ENCODE data around the gene HOXA5.

The HOXA5 gene

DNA sequence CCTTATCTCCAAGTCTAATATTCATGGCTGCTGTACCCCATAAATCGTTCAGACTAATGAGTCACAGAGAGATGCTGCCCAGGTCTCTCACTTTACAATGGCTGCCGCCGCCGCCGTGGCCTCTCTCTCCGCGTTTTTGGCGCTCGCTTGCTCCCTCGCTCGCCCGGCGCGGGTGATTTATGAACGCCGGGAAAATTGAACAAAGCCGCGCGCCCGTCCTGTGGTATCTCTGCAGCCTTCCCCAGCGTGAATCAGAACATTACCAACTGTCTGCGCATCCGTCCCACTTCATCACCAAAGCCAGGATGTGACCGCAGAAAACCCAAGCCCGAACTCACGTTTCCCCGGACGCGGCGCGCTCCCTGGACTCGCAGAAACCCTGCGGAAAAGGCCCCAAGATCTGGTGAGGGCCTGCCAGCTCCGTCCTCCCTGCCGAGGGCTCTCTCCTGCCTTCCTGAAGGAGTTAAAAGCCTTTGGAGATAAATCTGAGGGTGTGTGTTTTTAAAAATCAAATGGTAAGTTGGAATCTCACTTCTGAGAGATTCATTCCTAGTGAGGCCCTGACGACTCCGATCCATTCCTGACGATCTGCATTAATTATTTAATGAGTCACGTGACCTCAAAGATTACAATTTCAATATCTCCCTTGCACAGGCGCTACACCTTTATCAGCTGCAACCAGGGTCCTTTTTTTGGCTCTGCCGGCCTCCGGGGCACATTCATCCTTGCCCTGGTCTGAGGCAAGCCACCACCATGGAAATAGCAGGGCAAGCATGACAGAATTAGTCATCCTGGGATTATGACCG, 19.2 kb downstream of the HOXA5 start:
- H3K9me3 ChIP-seq (ENCODE audit: control insufficient read depth, low read length) = no peaks in the 10 kb centered on the region
- H3K36me3 ChIP-seq (ENCODE audit: control insufficient read depth, insufficient read depth, low read length) = no peaks in the 10 kb centered on the region
- no peak overlapping the region for H3K27ac ChIP-seq (ENCODE audit: insufficient read depth, low read length, poor library complexity, severe bottlenecking)
- H3K27me3 ChIP-seq (replicated peaks; ENCODE audit: control insufficient read depth, insufficient read depth, low read length, poor library complexity, severe bottlenecking) = peaks cover 6% of the 10 kb centered on the region
- H3K4me1 ChIP-seq (ENCODE audit: control insufficient read depth, insufficient read depth, low read length, poor library complexity, severe bottlenecking) = no peaks in the 10 kb centered on the region
- no peak overlapping the region for H3K4me3 ChIP-seq (ENCODE audit: insufficient read depth, low read depth, low read length, poor library complexity, severe bottlenecking)
- DNase-seq = no peak

DNA sequence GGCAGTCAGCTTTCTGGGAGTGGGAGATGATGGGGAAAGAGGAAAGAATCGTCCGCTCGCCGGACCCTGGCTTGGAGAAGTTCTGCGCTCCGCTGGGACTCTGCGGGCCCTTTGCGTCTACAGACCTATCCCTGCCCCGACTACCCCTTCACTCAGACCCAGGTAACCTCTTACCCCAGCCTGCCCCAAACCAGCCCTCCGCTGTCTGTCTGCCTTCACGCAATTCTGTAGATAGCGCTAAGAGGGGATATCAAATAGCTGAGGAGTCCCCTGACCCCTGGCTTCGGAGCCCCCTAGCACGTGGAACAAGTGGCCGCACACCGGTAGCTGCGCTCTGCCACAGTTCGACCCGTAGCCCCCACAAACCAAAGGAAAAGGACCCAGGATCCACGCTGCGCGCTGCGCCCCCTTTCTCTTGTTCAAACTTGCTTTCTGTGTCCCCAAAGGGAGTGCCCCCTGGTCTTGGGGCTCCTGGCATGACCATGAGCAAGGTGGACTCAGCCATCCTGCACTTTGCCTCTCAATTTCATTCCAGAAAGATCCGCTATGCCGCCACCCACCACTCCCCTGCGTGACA, 19.9 kb downstream of the HOXA5 start:
- Histone ChIP-seq H3K4me3 (ENCODE audit: insufficient read depth, low read depth, low read length, poor library complexity, severe bottlenecking) (no peak overlapping the region), H3K27ac (ENCODE audit: insufficient read depth, low read length, poor library complexity, severe bottlenecking) (no peak overlapping the region), H3K36me3 (ENCODE audit: control insufficient read depth, insufficient read depth, low read length) (no peaks in the 10 kb centered on the region), H3K27me3 (replicated peaks; ENCODE audit: control insufficient read depth, insufficient read depth, low read length, poor library complexity, severe bottlenecking) (peaks cover 6% of the 10 kb centered on the region), H3K9me3 (ENCODE audit: control insufficient read depth, low read length) (no peaks in the 10 kb centered on the region), H3K4me1 (ENCODE audit: control insufficient read depth, insufficient read depth, low read length, poor library complexity, severe bottlenecking) (no peaks in the 10 kb centered on the region)
- no peak for DNase-seq

DNA sequence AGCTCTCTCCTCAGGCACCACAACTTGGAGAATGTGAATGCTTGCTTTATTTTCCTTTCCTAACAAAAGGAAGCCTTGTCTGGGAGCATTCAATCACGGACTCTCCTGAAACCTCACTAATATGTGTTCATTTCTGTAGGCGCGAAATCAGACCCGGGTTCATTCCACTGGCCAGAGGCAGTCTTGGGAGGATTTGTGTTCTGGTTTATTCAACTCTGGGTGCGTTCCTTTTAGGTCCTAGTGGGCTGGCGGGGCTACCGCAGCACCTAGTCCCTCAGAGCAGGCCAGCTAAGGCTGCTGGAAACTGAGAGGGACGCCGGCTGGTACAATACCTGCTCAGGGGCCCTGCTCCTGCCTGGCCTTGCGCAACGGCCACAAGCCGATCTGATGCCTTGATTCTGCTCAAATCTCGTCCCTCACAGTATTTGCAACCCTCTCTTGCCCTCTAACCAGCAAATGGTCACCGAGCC, 20.4 kb downstream of the HOXA5 start:
- Histone ChIP-seq H3K27ac (ENCODE audit: insufficient read depth, low read length, poor library complexity, severe bottlenecking) (no peak overlapping the region), H3K27me3 (replicated peaks; ENCODE audit: control insufficient read depth, insufficient read depth, low read length, poor library complexity, severe bottlenecking) (peaks cover 6% of the 10 kb centered on the region), H3K9me3 (ENCODE audit: control insufficient read depth, low read length) (no peaks in the 10 kb centered on the region), H3K4me1 (ENCODE audit: control insufficient read depth, insufficient read depth, low read length, poor library complexity, severe bottlenecking) (no peaks in the 10 kb centered on the region), H3K4me3 (ENCODE audit: insufficient read depth, low read depth, low read length, poor library complexity, severe bottlenecking) (no peak overlapping the region), H3K36me3 (ENCODE audit: control insufficient read depth, insufficient read depth, low read length) (no peaks in the 10 kb centered on the region)
- no peak for DNase-seq

DNA sequence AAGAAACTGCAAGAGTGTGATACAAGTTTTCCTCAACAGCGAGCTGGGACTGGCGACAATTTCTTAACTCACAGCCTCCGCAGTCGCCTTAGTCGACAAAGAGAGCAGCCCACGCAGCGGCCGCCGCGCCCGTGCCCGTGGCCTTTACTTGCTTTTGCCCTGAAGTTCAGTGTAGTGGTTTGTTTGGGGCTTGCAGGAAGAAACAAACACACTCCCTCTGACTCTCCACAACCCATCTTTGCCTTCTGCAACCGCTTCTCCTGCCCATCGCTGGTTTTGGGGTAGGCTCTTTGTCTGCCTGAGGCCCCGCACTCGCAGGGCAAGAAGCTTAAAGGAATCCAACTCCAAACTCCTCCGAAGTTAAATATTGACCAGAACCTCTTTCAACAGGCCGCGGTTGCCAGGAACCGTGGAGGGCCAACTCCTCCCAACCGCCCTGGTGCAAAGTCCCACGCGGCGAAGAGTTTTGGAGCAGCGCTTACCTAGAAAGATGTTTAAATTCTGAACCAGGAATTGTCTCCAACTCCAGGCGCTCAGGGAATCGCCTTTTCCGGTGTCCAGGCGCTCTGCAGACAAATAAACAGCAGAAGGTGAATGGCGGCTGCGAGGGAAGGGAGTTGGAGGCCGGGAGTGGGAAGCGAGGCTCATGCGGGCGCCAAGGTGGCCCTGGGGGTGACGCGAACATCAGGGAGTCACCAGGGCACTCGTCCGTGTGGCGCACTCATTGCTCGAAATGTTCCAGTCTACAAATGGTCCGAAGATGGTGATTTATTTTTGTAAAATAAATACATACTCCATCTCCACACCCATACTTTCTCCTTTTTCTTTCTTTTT, 21.2 kb downstream of the HOXA5 start:
- Histone ChIP-seq H3K4me1 (ENCODE audit: control insufficient read depth, insufficient read depth, low read length, poor library complexity, severe bottlenecking) (no peaks in the 10 kb centered on the region), H3K4me3 (ENCODE audit: insufficient read depth, low read depth, low read length, poor library complexity, severe bottlenecking) (no peak overlapping the region), H3K27ac (ENCODE audit: insufficient read depth, low read length, poor library complexity, severe bottlenecking) (no peak overlapping the region), H3K9me3 (ENCODE audit: control insufficient read depth, low read length) (no peaks in the 10 kb centered on the region), H3K36me3 (ENCODE audit: control insufficient read depth, insufficient read depth, low read length) (no peaks in the 10 kb centered on the region), H3K27me3 (replicated peaks; ENCODE audit: control insufficient read depth, insufficient read depth, low read length, poor library complexity, severe bottlenecking) (peaks cover 6% of the 10 kb centered on the region)
- DNase-seq = no peak

DNA sequence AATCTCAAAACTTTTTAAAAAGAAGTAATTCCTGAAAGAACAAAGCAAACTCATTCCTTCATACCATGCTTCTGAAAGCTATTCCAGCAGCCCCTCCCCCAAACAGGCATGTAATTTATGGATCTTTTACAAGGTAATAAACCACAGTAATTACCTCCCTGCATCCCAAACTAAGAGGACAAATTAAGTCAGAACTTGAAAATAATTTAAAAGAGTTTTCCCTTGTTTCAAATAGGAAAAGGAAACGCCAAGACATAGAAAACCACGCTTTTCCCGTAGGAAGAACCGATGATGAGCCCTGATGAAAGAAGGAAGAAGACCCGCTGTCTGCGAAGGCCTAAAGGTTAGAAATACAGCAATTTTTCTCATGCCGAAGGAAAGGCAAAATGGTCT, 21.8 kb downstream of the HOXA5 start:
- no peaks in the 10 kb centered on the region for H3K36me3 ChIP-seq (ENCODE audit: control insufficient read depth, insufficient read depth, low read length)
- H3K4me1 ChIP-seq (ENCODE audit: control insufficient read depth, insufficient read depth, low read length, poor library complexity, severe bottlenecking) = no peaks in the 10 kb centered on the region
- no peaks in the 10 kb centered on the region for H3K9me3 ChIP-seq (ENCODE audit: control insufficient read depth, low read length)
- H3K27me3 ChIP-seq (replicated peaks; ENCODE audit: control insufficient read depth, insufficient read depth, low read length, poor library complexity, severe bottlenecking) = peaks cover 2% of the 10 kb centered on the region
- DNase-seq = no peak
- no peak overlapping the region for H3K4me3 ChIP-seq (ENCODE audit: insufficient read depth, low read depth, low read length, poor library complexity, severe bottlenecking)
- H3K27ac ChIP-seq (ENCODE audit: insufficient read depth, low read length, poor library complexity, severe bottlenecking) = no peak overlapping the region

DNA sequence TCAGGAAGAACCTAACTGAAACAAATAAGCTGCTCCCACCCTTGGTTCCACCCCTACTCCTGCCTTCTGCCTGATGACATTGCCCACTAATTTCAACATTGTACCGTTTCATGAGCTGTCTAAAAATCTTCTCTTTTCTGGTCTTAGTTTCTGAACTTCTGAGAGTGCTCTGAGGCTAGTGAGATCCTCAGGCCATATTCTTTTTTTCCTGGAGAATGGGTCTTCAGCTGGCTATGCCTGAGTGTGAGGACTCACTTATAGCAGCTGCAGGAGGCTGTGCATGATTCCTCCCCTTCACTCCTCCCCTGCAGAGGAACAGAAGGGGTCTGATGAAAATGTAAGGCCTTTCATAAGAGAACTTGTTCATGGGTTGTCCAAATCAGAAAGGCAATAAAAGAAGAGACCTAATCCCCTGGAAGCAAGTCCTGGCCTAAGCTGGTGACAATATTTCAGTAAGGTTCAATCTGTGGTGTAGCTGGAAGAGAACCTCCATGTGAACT, 24.0 kb downstream of the HOXA5 start:
- no peaks in the 10 kb centered on the region for H3K4me1 ChIP-seq (ENCODE audit: control insufficient read depth, insufficient read depth, low read length, poor library complexity, severe bottlenecking)
- H3K27ac ChIP-seq (ENCODE audit: insufficient read depth, low read length, poor library complexity, severe bottlenecking) = no peak overlapping the region
- no peak overlapping the region for H3K4me3 ChIP-seq (ENCODE audit: insufficient read depth, low read depth, low read length, poor library complexity, severe bottlenecking)

DNA sequence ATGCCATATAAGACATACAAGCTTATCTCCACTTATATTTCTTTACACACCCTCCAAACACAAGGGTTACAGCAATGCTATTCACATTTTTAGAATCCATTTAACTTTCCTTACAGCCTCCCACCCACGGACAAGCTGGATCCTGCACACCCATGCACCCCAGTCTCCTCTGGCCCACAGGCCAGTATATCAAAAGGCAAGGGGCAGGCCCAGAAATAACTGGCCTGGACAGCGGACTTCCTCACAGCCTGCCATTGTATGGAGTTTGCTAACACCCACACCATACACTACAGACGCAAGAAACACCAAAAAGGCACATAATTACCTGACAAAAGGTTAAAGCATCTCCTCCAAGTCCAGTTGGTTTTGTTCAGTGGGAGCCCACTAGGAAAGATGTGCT, 24.9 kb downstream of the HOXA5 start:
- no peak for DNase-seq

More for the DNA sequence above, 24.0 kb downstream of the HOXA5 start:
- Histone ChIP-seq H3K9me3 (ENCODE audit: control insufficient read depth, low read length) (no peaks in the 10 kb centered on the region), H3K27me3 (replicated peaks; ENCODE audit: control insufficient read depth, insufficient read depth, low read length, poor library complexity, severe bottlenecking) (peaks cover 8% of the 10 kb centered on the region), H3K36me3 (ENCODE audit: control insufficient read depth, insufficient read depth, low read length) (no peaks in the 10 kb centered on the region)
- DNase-seq = no peak

DNA sequence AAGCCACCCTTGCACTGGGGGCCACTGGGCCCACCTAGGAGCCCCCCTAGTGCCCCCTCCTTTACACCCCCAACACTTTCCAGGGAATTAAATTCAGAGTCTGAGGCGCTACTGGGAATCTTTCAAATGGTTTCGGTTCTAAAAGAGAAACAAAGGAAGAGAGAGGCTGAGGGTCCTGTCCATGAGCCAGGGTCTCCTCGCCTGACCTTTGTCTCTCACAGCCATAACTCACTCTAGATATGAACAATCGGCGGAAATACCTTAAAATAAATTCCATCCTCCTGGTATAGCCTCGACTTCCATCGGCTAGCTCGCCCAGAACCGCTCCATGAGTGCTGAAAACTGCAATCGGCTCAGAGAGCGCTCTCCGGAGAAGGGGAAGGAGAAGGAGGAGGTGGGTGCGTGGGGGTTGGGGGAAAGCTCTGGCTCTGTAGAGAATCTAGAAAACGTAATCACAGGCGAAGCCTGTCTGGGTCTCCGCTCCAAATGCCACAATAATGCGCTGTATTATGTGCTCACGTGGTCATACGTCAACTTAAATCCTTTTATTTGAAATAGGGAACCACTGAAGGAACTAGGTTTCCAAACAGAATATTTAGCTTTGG, 25.5 kb downstream of the HOXA5 start:
- no peak overlapping the region for H3K4me3 ChIP-seq (ENCODE audit: insufficient read depth, low read depth, low read length, poor library complexity, severe bottlenecking)
- H3K4me1 ChIP-seq (ENCODE audit: control insufficient read depth, insufficient read depth, low read length, poor library complexity, severe bottlenecking) = no peaks in the 10 kb centered on the region
- no peak overlapping the region for H3K27ac ChIP-seq (ENCODE audit: insufficient read depth, low read length, poor library complexity, severe bottlenecking)
- H3K27me3 ChIP-seq (replicated peaks; ENCODE audit: control insufficient read depth, insufficient read depth, low read length, poor library complexity, severe bottlenecking) = peaks cover 8% of the 10 kb centered on the region
- H3K9me3 ChIP-seq (ENCODE audit: control insufficient read depth, low read length) = no peaks in the 10 kb centered on the region
- H3K36me3 ChIP-seq (ENCODE audit: control insufficient read depth, insufficient read depth, low read length) = no peaks in the 10 kb centered on the region
- no peak for DNase-seq

More for the DNA sequence above, 24.9 kb downstream of the HOXA5 start:
- Histone ChIP-seq H3K4me1 (ENCODE audit: control insufficient read depth, insufficient read depth, low read length, poor library complexity, severe bottlenecking) (no peaks in the 10 kb centered on the region), H3K27ac (ENCODE audit: insufficient read depth, low read length, poor library complexity, severe bottlenecking) (no peak overlapping the region), H3K4me3 (ENCODE audit: insufficient read depth, low read depth, low read length, poor library complexity, severe bottlenecking) (no peak overlapping the region), H3K36me3 (ENCODE audit: control insufficient read depth, insufficient read depth, low read length) (no peaks in the 10 kb centered on the region), H3K27me3 (replicated peaks; ENCODE audit: control insufficient read depth, insufficient read depth, low read length, poor library complexity, severe bottlenecking) (peaks cover 8% of the 10 kb centered on the region), H3K9me3 (ENCODE audit: control insufficient read depth, low read length) (no peaks in the 10 kb centered on the region)

DNA sequence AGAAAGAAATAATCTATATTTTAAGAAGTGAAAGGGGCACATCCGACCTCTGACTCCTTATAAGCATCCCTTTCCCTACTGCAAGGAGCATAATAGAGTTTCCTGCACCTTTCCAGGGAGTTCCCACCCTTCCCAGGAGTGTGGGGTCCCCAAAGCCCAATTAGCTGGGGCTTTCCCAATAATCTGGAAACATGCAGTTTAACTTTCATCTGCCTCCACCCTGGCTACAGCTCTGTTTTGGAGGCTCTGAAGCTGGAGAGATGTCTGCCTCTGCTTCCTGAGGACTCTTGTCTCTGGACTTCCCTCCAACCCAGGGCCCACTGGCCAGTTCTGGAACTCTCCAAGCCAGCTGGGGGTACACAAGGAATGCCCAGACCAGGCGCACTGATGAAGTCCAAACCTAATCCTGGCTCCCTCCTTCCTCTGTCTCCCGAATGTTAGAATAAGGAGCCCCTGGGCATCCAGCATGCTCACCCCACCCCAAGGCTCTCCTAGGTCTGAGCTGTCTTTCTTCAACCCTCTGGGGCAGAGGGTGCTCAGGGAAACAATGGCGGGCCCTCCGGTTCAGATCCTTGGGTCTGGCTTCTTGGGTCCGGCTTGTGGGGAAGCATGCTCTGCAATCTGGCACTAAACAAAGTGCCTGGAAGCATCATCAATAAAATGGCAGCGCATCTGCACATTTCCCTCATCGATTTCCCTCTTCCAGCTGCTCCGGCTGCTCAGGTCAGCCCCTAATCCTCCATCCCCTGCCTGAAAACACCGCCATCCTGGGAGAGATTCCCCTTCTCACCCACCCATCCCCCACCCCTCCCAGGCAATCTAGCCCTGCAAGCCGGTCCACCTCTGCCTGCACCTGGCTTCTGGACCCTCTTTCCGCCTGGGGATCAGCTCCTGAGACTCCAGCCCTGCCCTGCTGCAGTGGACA, 26.3 kb downstream of the HOXA5 start:
- Histone ChIP-seq H3K4me3 (ENCODE audit: insufficient read depth, low read depth, low read length, poor library complexity, severe bottlenecking) (no peak overlapping the region), H3K9me3 (ENCODE audit: control insufficient read depth, low read length) (no peaks in the 10 kb centered on the region), H3K4me1 (ENCODE audit: control insufficient read depth, insufficient read depth, low read length, poor library complexity, severe bottlenecking) (no peaks in the 10 kb centered on the region), H3K27me3 (replicated peaks; ENCODE audit: control insufficient read depth, insufficient read depth, low read length, poor library complexity, severe bottlenecking) (peaks cover 8% of the 10 kb centered on the region), H3K27ac (ENCODE audit: insufficient read depth, low read length, poor library complexity, severe bottlenecking) (no peak overlapping the region), H3K36me3 (ENCODE audit: control insufficient read depth, insufficient read depth, low read length) (no peaks in the 10 kb centered on the region)
- no peak for DNase-seq
